Right lobe of liver (tissue), 6 donors: ENCODE results near the gene UBP1. TPM values are rescaled to one million over a fixed set of nuclear protein-coding genes. Genes with fewer than 3 reads are reported as not detected.
"Not testable (repeated sequence)": the region's sequence is repeated elsewhere in the genome, so short reads cannot be mapped to it uniquely, and the experiment has no call there.

ENCODE experiments used
- ATAC-seq, 4 donors: fragments of 200-7000 bp; cut with Tn5 transposase; one replicate each; pipeline ENCODE4 v1.9.1; 2020; ENCODE audit warnings: mild to moderate bottlenecking in 4 of 4, moderate library complexity in 4 of 4
- DNase-seq, 3 donors: peaks; one replicate each; pipeline ENCODE4 v3.0.0-alpha.2; 2020
- H3K27ac ChIP-seq, 3 donors: fragments of 200-600 bp; one replicate each; pipeline ENCODE4 v1.8.0; 2022
- H3K27me3 ChIP-seq, 2 donors: fragments of 200-600 bp; one replicate each; pipeline ENCODE4 v1.8.0; 2022
- H3K36me3 ChIP-seq, 4 donors: fragments of 200-600 bp; sonication (generic) in 1 of 4; one replicate each; pipeline versions ENCODE4 v1.5.1 to v1.8.0; 2017 to 2022; ENCODE audit warnings: control low read depth in 1 of 4
- H3K4me1 ChIP-seq, 4 donors: fragments of 200-600 bp; sonication (generic) in 1 of 4; one replicate each; pipeline versions ENCODE4 v1.5.1 to v1.8.0; 2017 to 2022; ENCODE audit warnings: control low read depth in 1 of 4
- H3K4me3 ChIP-seq, 3 donors: fragments of 200-600 bp; one replicate each; pipeline ENCODE4 v1.8.0; 2022
- H3K9me3 ChIP-seq, 4 donors: fragments of 200-600 bp; sonication (generic) in 1 of 4; one replicate each; pipeline versions ENCODE4 v1.5.1 to v1.8.0; 2017 to 2022; ENCODE audit warnings: control low read depth in 1 of 4
- CTCF ChIP-seq, 4 donors: fragments of 200-600 bp in 3 of 4; fragments of 450-650 bp in 1 of 4; IDR thresholded peaks; one replicate each; pipeline versions ENCODE4 v1.5.1 to v1.8.0; 2016 to 2022; ENCODE audit warnings: antibody characterized with exemption in 4 of 4, mild to moderate bottlenecking in 2 of 4
- POLR2A ChIP-seq: fragments of 450-650 bp; IDR thresholded peaks from one replicate; pipeline ENCODE4 v1.6.1; 2017; ENCODE audit warnings: antibody characterized with exemption, mild to moderate bottlenecking
- WGBS: methylation state at CpG from one replicate; pipeline ENCODE4 v1.1.6; 2018; ENCODE audit warnings: low coverage, low lambda C conversion rate; ENCODE audit not compliant: insufficient coverage; ENCODE audit errors: missing lambda C conversion rate; 5-methylcytosine and 5-hydroxymethylcytosine counted together
- intact Hi-C, 2 donors: fragments of 100-400 bp; cut with DNase I; formaldehyde crosslinking; loops; one replicate each; pipeline versions ENCODE4 v1.11.2 to v1.14.1; 2022
- total RNA-seq, 6 experiments: library from RNA; depleted of rRNA in 2 of 6; stranded (reverse); fragments of >200 nt in 2 of 6; fragmentation: NEBNext Ultra II Directional in 3 of 6; extraction: Animal tissue kit (Norgen Biotek cat#: 25700) in 3 of 6; gene quantifications; one replicate each; pipeline versions ENCODE4 v1.1.0 to v1.2.4, GENCODE V29; 2016 to 2023
- donor health status: DM: no; HTN: yes; CAD: no.
- donor health status: DM: no; HTN: no; CAD: no.
- donor health status: DM: no; HTN: no; CAD: no.
- donor health status: DM: no; HTN: yes; CAD: no.
- donor health status: DM: no; HTN: yes; CAD: no.

UBP1 gene
- total RNA-seq, 6 experiments from 2014 or later, result 20.5 to 39.2 (median 33.1) TPM

- WGBS, result 74% methylated on average over 2 of the region's 2 CpGs
- TF ChIP-seq POLR2A (no peak), CTCF (IDR thresholded peaks at IDR 0.05) (no peak)
- no peak for DNase-seq
- intact Hi-C loops, result no loop called here
- peaks cover 0 to 12% (median 0%) of the 10 kb centered on the region in 4 donors for H3K9me3 ChIP-seq
- no peaks in the 10 kb centered on the region for H3K36me3 ChIP-seq
- ATAC-seq, result no peak
- no peaks in the 10 kb centered on the region for H3K27me3 ChIP-seq
- H3K27ac ChIP-seq, result no peak overlapping the region
- no peaks in the 10 kb centered on the region for H3K4me1 ChIP-seq
- H3K4me3 ChIP-seq, result no peak overlapping the region
Observed at GRCh38 chr3:33456756-33457155, 16.6 kb upstream of the UBP1 start.

- no peaks in the 10 kb centered on the region for H3K9me3 ChIP-seq
- intact Hi-C loops, result no loop called here
- DNase-seq, result no peak
- H3K4me3 ChIP-seq, result no peak overlapping the region
- H3K27ac ChIP-seq, result no peak overlapping the region
- no peaks in the 10 kb centered on the region for H3K27me3 ChIP-seq
- no peaks in the 10 kb centered on the region for H3K4me1 ChIP-seq
- no peak for ATAC-seq
- WGBS, result no CpG with 5 or more reads among the region's 19 CpGs
- no peak for TF ChIP-seq POLR2A
- no peak for TF ChIP-seq CTCF (IDR thresholded peaks at IDR 0.05)
- no peaks in the 10 kb centered on the region for H3K36me3 ChIP-seq
Observed at GRCh38 chr3:33453331-33453761, 13.1 kb upstream of the UBP1 start.

- DNase-seq, H3K9me3 ChIP-seq, H3K27ac ChIP-seq, H3K27me3 ChIP-seq, intact Hi-C loops, H3K4me3 ChIP-seq, ATAC-seq, H3K36me3 ChIP-seq, H3K4me1 ChIP-seq: not testable (repeated sequence)
- WGBS, result 71% methylated on average over 1 of the region's 1 CpG
Observed at GRCh38 chr3:33451994-33452393, 11.8 kb upstream of the UBP1 start.

GRCh38 chr3:33447958-33448357, 7.8 kb upstream of the UBP1 start:
- H3K27ac ChIP-seq, result no peak overlapping the region
- TF ChIP-seq POLR2A (no peak), CTCF (IDR thresholded peaks at IDR 0.05) (no peak)
- no peak overlapping the region for H3K4me3 ChIP-seq
- H3K4me1 ChIP-seq, result no peaks in the 10 kb centered on the region
- intact Hi-C loops, result no loop called here
- DNase-seq (no peak), ATAC-seq (no peak)
- WGBS, result 93% methylated on average over 14 of the region's 15 CpGs
- no peaks in the 10 kb centered on the region for H3K27me3 ChIP-seq
- H3K9me3 ChIP-seq, result no peaks in the 10 kb centered on the region
- H3K36me3 ChIP-seq, result no peaks in the 10 kb centered on the region

GRCh38 chr3:33447256-33447625, 7.0 kb upstream of the UBP1 start:
- intact Hi-C loops, ATAC-seq, H3K4me3 ChIP-seq, H3K9me3 ChIP-seq, H3K4me1 ChIP-seq, H3K27ac ChIP-seq, H3K36me3 ChIP-seq, H3K27me3 ChIP-seq, DNase-seq: not testable (repeated sequence)
- WGBS, result 88% methylated on average over 7 of the region's 7 CpGs

GRCh38 chr3:33442190-33442589, 2.0 kb upstream of the UBP1 start:
- ATAC-seq (no peak), DNase-seq (no peak)
- Histone ChIP-seq H3K27ac (peak overlapping the region; percentile 23 to 99 (median 98)), H3K9me3 (no peaks in the 10 kb centered on the region), H3K27me3 (no peaks in the 10 kb centered on the region), H3K4me1 (peaks cover 0 to 27% (median 10%) of the 10 kb centered on the region in 4 donors), H3K4me3 (no peak overlapping the region), H3K36me3 (no peaks in the 10 kb centered on the region)
- intact Hi-C loops, result no loop called here
- TF ChIP-seq POLR2A (no peak), CTCF (IDR thresholded peaks at IDR 0.05) (no peak)
- WGBS, result 100% methylated on average over 4 of the region's 4 CpGs
